DMS53 (cell line): ENCODE measurements around the gene PLXDC2.
"Not testable (repeated sequence)": the region's sequence is repeated elsewhere in the genome, so short reads cannot be mapped to it uniquely, and the experiment has no call there.

Source experiments
- DNase-seq: peaks from one replicate; lab custom pipeline; 2025; lab: John Stamatoyannopoulos, UW

PLXDC2 gene

DNA sequence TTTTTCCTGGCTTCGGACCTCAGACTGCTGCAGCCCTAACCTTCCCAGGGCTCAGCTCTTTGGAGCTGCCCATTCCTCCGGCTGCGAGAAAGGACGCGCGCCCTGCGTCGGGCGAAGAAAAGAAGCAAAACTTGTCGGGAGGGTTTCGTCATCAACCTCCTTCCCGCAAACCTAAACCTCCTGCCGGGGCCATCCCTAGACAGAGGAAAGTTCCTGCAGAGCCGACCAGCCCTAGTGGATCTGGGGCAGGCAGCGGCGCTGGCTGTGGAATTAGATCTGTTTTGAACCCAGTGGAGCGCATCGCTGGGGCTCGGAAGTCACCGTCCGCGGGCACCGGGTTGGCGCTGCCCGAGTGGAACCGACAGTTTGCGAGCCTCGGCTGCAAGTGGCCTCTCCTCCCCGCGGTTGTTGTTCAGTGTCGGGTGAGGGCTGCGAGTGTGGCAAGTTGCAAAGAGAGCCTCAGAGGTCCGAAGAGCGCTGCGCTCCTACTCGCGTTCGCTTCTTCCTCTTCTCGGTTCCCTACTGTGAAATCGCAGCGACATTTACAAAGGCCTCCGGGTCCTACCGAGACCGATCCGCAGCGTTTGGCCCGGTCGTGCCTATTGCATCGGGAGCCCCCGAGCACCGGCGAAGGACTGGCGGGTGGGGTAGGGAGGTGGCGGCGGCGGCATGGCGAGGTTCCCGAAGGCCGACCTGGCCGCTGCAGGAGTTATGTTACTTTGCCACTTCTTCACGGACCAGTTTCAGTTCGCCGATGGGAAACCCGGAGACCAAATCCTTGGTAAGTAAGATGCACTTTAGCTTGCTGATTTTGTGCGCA, at the start of gene PLXDC2:
Gene PLXDC2 (plus strand): TSS at position 22 of the 820 bp plus-strand sequence.
- peak; percentile 71 for DNase-seq

DNA sequence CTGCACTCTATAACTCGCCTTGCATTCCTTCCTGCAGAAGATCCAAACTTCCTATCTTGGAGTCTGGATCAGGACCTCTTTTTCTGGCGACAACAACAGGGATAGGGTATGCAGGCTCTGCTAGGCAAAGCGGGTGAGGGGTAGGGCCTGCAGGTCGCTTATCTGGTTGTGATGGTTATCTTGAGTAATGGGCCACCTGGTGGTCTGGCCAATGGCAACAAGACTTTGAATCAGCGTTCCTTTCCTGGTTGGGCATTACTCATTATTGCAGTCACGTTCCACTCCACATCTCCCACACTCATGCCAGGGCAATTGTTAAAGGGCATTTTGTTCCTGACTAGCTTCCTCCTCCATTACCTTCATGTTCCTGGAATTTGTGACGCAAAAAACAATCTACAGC, 48.4 kb upstream of the PLXDC2 start:
- DNase-seq, result no peak

DNA sequence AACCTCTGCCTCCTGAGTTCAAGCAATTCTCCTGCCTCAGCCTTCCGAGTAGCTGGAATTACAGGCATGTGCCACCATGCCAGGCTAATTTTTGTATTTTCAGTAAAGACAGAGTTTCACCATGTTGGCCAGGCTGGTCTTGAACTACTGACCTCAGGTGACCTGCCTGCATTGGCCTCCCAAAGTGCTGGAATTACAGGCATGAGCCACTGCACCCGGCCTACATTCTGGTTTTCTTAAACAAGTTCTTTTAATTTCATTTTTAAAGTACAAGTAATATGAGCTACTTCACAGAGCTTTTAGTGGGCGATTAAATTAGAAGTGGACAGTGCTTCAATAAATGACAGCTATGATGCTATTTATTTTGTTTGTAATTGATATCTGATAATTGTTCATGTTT, 46.4 kb upstream of the PLXDC2 start:
- DNase-seq, result not testable (repeated sequence)

DNA sequence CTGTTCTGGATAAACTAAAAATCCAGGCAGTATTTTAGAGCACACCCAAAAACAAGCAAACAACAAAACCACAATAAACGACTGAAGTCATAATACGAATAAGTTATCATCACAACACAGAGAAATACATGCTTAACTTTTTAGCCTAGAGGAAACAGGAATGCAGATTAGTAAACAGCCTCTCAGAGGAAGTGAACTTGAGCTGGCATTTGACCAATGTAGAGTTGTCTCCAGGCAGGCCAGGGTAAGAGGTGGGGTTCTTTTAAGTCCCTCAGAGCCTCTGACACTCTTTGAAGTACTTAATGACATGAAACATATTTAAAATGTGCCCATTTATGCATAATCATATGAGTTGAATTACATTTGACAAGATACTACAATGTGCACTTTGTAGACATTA, 43.3 kb upstream of the PLXDC2 start:
- DNase-seq, result no peak

DNA sequence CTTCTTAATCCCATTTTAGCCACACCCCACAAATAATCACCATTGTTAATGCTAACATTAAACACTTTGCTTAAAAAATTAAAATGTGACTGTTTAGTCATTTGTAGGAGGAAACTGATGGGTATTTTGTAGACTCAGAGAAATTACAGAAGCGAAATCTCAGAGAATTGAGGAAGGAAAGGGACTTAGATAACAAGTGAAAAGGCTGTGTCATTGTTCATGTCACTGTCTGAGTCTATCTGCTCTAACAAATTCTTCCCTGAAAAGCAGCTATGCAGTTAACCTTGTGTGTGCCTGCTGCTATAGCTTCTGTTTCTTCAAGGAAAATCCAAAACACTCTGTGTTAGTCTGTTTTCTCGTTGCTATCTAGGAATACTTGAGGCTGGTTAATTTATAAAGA, 40.9 kb upstream of the PLXDC2 start:
- no peak for DNase-seq

DNA sequence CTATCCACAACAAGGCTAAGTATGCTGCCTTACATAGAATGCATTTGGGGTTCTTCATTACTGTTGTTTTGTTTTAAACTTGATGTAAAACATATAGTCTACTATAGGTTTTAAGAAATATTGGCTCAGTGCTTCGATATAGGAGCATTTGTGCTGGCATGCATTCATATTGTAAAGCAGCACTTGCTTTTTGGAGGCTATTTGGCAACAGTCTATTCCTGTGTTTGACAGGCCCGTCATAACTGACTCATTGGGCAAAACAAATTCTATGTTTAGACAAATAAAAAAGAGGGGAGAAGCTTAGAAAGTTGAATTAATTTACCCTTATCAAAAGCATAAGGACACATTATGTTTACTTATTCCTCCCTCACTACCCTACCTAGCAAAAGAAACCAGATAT, 38.4 kb upstream of the PLXDC2 start:
- DNase-seq, result no peak

DNA sequence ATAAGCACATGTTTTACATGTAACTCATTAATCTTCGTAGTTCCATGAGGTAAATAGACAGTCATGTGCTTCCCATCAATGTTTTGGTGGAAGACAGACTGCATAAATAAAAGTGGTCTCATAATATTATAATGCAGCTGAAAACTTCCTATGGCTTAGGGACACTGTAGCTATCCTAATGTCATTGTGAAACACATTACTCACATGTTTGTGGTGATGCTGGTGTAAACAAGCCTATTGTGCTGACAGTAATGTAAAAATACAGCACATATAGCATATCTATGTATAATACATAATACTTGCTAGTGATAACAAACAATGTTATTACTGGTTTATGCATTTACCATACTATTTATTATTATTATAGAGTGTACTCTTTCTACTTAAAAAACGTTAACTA, 37.2 kb upstream of the PLXDC2 start:
- no peak for DNase-seq

DNA sequence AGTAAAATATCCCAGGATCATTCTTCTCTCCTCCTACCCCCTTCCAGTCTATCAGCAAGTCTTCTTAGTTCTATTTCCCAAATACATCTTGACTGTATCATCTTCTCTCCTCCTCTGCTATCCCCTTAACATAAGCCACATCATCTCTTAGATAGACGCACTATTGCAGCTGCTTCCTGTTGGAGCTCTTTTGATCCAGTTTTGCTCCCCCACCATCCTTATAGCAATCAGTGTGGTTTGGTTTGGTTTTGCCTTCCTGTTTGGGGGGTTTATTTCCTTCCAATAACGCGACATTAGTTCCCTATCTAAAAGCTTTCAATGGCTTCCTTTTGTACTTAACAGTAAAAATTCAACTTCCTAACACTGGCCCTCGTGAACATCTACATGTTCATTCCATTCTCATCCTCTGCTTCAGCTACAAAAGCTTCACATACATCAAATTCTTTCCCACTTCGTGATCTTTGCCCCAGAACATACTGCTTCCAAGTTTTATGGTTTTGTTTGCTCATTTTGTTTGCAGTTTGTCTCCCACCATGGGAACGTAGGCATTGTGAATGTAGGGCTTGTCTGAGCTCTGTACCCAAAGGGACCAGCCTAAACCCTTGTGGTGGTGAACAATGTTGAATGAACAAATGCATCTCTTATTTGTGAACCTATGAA, 33.7 kb upstream of the PLXDC2 start:
- no peak for DNase-seq

DNA sequence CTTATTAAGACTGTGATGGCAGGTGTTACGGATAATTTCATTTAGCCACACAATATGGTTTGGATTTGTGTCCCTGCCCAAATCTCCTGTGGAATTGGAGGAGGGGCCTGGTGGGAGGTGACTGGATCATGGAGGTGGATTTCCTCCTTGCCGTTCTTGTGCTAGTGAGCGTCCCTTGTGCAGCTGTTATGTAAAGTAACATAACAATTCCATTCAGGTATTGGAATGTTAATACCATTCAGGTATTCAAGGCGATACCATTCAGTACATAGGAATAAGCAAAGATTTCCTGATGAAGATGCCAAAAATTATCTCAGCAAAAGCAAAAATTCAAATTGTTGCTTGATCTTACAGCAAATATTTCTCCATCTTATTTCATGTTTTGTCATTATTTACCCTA, 32.5 kb upstream of the PLXDC2 start:
- DNase-seq, result no peak

DNA sequence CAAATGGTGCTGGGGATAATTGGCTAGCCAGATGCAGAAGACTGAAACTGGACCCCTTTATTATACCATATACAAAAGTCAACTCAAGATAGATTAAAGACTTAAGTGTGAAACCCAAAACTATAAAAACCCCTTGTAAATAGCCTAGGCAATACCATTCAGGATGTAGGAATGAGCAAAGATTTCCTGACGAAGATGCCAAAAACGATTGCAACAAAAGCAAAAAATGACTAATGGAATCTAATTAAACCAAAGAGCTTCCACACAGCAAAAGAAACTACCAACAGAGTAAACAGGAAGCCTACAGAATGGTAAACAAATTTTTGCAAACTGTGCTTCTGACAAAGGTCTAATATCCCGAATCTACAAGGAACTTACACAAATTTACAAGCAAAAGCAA, 30.9 kb upstream of the PLXDC2 start:
- DNase-seq, result no peak

DNA sequence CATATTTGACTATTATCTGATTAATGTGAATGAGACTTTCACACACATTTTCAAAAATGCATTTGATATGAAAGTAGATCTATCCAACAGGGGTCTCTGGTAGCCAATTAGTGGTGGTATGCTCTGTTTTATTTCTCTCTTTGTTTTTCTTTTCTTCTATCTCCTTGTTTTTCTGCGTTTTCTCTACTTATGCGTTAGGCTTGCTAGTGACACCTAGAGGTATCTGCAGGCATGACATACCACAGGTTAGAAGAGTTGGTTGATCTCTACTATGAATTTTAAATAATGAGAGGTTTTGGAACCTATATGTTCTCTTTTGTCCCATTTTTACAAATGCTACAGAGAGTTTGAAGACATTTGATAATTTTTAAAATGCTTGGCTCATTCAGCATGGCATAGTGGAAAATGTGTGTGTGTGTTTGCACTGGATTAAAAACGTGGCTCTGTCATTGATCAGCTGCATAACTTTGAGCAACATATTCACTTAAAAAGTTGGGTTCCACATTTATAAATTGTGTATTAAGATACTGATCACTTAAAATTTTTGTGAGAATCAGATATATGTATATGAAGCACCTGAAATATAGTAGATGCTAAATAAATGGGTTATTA, 28.1 kb upstream of the PLXDC2 start:
- peak; percentile 80 for DNase-seq

DNA sequence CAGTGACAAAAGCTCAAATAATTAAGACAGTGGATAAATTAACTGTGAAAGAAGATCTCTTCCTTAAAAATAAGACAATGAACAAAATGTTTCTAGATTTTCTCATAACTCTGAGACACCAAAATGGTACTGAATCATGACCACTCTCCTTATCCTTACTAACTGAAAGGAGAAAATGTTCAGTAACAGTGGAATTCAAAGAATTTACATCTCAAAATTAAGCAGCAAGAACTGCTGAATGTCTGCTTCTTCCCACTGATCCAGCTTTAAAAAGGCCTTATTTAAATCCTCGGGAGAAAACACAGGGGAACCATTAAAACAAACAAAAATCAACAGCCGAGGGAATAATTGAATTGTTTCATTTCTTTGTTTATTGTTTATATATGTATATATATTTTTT, 27.3 kb upstream of the PLXDC2 start:
- no peak for DNase-seq

DNA sequence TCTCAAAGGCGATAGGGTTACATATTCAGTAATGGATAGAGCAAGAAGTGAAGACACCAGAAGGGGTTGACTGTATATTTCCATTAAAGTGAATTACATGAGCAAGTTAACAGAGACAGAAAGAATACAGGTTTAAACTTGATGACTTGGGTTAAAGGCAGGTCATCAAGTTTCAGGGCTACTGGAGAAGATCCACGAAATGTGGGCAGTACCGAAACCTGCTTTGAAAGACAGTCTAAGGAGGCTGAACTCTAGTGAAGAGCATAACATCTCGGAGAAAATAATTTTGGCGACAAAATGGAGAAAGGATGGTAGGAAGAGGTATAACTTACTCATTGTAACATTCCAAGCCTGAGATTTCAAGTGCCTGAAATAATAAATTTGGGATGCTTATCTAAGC, 26.6 kb upstream of the PLXDC2 start:
- DNase-seq, result no peak

DNA sequence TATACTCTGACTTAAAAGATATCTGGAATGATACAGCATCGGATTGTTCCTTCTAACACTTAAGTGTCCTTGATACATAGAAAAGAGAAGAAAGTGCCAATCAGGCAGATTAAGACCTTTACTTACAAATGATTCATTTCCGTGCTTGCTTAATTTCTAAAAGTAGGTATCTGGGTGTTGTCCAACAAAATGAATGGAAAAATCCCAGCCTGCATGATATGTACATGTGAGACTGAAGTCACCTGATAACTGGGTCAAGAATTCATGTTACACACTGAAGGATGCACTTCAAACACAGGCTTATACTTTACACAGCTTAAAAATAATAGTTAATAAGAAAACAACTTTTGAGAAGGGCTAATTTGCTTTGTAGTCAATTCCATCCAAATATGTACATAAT, 25.2 kb upstream of the PLXDC2 start:
- no peak for DNase-seq

DNA sequence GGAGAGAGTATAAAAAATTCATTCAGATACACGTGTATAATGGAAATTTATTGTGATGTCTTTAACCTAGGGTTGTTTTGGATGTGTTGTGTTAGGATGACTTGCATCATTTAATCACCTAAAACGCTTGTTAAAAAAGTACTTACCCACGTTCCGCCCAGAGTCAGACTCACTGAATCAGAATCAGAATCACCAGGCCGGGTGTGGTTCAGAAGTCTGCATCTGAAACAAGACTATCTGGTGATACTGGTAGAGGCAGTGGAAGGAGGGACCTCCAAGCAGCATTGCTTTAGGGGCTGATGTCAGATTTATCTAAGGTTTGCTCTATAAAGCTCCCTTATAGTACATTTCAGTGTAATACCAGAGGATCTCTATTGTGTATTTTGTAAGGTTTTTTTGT, 20.5 kb upstream of the PLXDC2 start:
- DNase-seq, result no peak

DNA sequence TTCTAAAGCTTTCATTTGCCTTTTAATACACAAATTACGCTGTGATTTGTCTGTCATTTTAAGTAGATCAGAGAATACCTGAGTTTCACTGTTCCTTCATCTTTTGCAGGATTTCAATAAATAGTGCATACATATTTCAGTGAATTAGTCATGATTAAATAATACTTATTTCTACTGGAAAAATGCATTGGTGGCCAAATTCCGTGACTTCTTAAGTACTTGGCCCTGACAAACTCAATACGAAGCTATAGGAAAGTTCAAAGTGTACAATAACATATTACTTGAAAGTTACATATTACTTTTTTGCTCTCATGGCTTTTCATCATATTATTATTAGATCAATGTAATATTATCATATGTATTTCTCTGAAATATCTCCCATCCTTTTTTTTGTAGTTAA, 16.1 kb upstream of the PLXDC2 start:
- no peak for DNase-seq

DNA sequence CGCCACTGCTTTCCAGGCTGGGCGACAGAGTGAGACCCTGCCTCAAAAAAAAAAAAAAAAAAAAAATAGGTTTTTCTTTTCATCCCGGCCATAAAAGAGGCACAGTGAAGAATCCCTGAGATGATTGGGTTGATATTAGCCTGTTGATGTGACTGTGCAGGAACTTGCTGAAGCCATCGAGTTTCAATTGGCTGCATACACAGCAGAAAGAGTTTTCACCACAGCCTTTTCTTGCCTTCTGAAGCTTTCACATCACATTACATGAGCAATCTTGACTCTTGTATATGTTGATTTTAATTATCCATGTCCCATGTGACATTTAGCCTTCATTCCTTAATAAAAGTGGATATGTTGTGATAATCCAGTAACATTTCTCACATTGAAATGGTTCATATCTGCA, 14.9 kb upstream of the PLXDC2 start:
- DNase-seq, result no peak

DNA sequence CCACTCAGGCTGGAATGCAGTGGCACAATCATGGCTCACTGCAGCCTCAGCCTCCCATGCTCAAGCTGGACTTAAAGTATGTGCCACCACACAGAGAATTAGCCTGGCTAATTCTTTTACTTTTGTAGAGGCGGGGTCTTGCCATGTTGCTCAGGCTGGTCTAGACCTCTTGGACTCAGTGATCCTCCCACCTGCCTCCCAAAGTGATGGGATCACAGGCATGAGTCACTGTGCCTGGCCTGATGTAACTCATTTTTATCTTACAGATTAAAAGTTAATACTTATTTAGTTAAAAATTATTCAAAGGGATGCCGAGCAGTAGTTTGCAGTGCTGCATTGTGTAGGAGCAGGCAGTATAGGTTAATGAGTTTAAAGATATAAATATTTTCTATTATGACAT, 12.6 kb upstream of the PLXDC2 start:
- DNase-seq, result no peak

DNA sequence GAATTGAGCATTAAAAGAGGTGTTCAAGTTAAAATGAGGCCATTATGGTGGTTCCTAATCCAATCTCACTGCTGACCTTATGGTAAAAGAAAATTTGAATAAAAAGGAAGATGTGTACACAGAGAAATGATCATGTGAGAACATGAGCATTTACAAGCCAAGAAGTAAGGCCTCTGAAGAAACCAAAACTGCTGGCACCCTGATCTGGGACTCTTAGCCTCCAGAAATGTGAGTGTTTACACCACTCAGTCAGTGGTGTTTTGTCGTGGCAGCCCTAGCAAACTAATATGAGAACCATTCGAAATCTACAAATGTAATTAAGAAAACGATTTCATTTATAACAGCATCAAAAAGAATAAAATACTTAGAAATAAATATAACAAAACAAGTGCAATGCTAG, 6.8 kb upstream of the PLXDC2 start:
- DNase-seq, result no peak

DNA sequence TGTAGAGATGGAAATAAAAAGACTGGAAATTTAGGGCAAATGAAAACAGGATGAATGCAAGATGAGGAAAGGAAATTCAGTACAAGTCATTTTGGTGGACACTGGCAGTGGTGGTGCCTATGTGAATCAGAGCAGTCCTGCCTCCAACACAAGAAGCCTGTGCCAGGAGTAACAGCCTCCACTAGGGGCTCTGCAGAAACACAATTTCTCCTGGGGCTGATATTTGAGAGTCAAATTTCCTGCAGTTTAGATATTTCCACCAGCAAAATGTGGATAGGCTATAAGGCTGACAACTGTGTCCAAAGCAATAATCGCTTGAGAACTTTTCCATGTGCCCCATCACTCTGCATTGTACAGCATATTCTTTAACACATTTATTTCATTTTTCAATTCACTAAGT, 4.7 kb upstream of the PLXDC2 start:
- DNase-seq, result peak; percentile 56

DNA sequence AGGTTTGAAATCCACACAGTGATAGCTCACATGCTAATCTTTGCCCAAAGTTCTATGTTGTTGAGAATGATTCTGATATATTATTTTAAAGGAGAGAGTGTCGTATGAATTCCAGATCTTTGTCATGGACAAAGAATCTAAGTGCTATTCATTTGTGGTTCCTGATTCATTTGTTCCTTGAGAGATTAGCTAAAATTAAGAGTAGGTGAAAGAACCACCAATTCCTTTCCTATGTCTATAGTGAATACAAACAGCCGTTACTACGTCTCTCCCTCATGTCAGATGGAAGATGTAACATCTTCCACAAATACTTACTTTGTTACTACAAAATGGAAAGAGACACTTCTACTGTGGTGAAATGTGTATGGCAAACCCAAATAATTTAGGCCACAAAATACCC, 3.3 kb upstream of the PLXDC2 start:
- DNase-seq, result no peak

DNA sequence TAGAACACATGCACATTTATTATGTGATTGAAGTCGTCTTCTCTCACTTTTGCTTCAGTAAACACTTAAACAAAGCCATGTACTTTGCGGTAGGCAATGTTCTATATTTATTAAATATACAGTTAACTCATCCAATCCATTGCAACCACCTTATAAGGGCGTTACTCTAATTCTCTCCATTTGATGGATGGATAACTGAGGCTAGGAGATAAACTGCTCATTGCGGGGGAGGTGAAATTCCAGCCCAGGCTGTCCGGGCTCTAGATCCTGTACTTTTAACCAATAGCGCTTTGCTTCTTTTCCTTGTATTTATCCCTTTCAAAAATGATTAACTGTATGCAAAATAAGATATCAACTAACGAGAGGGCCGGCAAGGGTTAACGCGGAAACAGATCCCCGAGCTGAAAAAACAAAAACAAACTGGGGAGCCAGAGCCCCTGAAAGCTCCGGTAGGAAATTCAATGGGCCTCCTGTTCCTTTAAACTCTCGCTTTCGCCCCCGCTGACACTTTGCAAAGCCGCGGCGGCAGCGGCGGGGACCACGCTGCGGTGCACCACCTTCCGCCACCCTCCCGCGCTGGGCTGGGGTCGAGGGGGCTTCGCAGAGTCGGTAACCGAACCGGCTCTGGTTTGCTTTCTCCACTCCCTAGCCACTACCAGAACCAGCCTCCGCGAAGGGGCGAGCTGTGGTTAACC, 1.0 kb upstream of the PLXDC2 start:
- peak; percentile 32 for DNase-seq
